ENCODE measurements around the gene CPT1B. TPM values are rescaled to one million over a fixed set of nuclear protein-coding genes. Genes with fewer than 3 reads are reported as not detected.

CPT1B gene
- total and polyA plus RNA-seq, 2 experiments from 2014 or later, result 5.6 to 14.4 TPM

DNA sequence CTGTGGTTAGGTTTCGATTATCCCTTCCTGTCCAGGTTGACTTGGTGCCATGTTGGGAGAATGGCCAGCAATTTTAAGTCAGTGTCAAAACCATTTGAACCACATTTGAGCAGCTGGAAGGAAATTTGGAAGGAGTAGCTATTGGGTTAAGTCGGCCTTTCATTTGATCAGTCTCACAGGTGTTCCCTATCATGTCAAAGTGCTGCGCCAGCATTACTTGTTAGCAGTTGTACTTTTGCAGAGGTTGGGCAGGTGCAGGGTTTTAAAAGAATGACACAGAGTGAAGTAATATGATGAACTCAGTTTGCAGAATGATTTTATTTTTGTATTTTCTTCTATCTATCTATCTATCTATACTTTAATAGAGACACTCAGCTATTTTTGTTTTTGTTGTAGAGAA lies 42.0 kb downstream of the CPT1B start:
- no peak overlapping the region for H3K27ac Mint-ChIP-seq
- no peaks in the 10 kb centered on the region for H3F3A ChIP-seq (replicated peaks; ENCODE audit: low read depth)
- 0 out of 2 replicates have a peak, but pooled peaks cover 1% of the 10 kb centered on the region for H3K4me1 ChIP-seq (ENCODE audit: insufficient read depth)
- TF ChIP-seq JUNB (IDR thresholded peaks at IDR 0.05; ENCODE audit: unreplicated experiment), result no peak
- ATAC-seq (no peak), DNase-seq (ENCODE audit: low spot score) (no peak)
- H3K4me3 Mint-ChIP-seq, result no peak overlapping the region
- peaks cover 4% of the 10 kb centered on the region; the same call in 1 of the 3 replicates for H3K4me1 Mint-ChIP-seq
- no peaks in the 10 kb centered on the region for H3K9me3 Mint-ChIP-seq
- no peaks in the 10 kb centered on the region for H3K36me3 Mint-ChIP-seq (ENCODE audit: low read depth)
- no peaks in the 10 kb centered on the region for H3K36me3 ChIP-seq (ENCODE audit: insufficient read depth)
- H3K4me3 ChIP-seq, result no peak overlapping the region
- no peak overlapping the region for H3K27ac ChIP-seq (ENCODE audit: low read depth)
- no peaks in the 10 kb centered on the region; the same call in 1 of the 2 replicates for H4K20me1 ChIP-seq (replicated peaks; ENCODE audit: insufficient read depth)
- H3K79me2 ChIP-seq (replicated peaks; ENCODE audit: insufficient read depth), result no peaks in the 10 kb centered on the region
- no peaks in the 10 kb centered on the region for H3K9me2 ChIP-seq (ENCODE audit: insufficient read depth)
- no peak overlapping the region for H3K4me2 ChIP-seq
- peaks cover 36% of the 10 kb centered on the region for H3K27me3 ChIP-seq (ENCODE audit: insufficient read depth)
- peaks cover 38% of the 10 kb centered on the region for H3K27me3 Mint-ChIP-seq (ENCODE audit: insufficient read depth, low read depth, poor library complexity)
- H2AFZ ChIP-seq, result no peak overlapping the region

DNA sequence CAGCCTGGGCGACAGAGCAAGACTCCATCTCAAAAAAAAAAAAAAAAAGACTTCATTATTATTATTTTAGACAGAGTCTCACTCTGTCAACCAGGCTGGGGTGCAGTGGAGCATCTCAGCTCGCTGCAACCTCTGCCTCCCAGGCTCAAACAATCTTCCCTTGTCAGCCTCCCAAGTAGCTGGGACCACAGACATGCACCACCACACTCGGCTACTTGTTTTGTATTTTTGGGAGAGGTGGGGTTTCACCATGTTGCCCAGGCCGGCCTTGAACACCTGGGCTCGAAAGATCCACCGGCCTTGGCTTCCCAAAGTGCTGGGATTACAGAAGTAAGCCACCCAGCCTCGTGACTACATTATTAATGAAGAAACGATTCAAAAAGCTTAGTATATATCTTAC lies 43.1 kb downstream of the CPT1B start:
- H3K9me3 Mint-ChIP-seq, result no peaks in the 10 kb centered on the region
- no peak for ATAC-seq
- peaks cover 48% of the 10 kb centered on the region for H3K27me3 Mint-ChIP-seq (ENCODE audit: insufficient read depth, low read depth, poor library complexity)
- no peak for TF ChIP-seq EZH2 (IDR thresholded peaks at IDR 0.05; ENCODE audit: low read depth, unreplicated experiment)
- no peak for TF ChIP-seq JUNB (IDR thresholded peaks at IDR 0.05; ENCODE audit: unreplicated experiment)
- TF ChIP-seq, protein P1, sequence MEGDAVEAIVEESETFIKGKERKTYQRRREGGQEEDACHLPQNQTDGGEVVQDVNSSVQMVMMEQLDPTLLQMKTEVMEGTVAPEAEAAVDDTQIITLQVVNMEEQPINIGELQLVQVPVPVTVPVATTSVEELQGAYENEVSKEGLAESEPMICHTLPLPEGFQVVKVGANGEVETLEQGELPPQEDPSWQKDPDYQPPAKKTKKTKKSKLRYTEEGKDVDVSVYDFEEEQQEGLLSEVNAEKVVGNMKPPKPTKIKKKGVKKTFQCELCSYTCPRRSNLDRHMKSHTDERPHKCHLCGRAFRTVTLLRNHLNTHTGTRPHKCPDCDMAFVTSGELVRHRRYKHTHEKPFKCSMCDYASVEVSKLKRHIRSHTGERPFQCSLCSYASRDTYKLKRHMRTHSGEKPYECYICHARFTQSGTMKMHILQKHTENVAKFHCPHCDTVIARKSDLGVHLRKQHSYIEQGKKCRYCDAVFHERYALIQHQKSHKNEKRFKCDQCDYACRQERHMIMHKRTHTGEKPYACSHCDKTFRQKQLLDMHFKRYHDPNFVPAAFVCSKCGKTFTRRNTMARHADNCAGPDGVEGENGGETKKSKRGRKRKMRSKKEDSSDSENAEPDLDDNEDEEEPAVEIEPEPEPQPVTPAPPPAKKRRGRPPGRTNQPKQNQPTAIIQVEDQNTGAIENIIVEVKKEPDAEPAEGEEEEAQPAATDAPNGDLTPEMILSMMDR (conservative IDR thresholded peaks at IDR 0.05; ENCODE audit: low read depth in 2 of 2), result no peak
- no peak for TF ChIP-seq STAT1 (IDR thresholded peaks at IDR 0.05; ENCODE audit: unreplicated experiment)
- TF ChIP-seq POLR2AphosphoS5 (IDR thresholded peaks at IDR 0.05; ENCODE audit: low read depth), result no peak
- no peak for TF ChIP-seq NANOG (IDR thresholded peaks at IDR 0.05; ENCODE audit: borderline replicate concordance)
- no peak for TF ChIP-seq ZNF331 (CRISPR knock-in tag; IDR thresholded peaks at IDR 0.05; ENCODE audit: low read depth)
- TF ChIP-seq, protein P2, sequence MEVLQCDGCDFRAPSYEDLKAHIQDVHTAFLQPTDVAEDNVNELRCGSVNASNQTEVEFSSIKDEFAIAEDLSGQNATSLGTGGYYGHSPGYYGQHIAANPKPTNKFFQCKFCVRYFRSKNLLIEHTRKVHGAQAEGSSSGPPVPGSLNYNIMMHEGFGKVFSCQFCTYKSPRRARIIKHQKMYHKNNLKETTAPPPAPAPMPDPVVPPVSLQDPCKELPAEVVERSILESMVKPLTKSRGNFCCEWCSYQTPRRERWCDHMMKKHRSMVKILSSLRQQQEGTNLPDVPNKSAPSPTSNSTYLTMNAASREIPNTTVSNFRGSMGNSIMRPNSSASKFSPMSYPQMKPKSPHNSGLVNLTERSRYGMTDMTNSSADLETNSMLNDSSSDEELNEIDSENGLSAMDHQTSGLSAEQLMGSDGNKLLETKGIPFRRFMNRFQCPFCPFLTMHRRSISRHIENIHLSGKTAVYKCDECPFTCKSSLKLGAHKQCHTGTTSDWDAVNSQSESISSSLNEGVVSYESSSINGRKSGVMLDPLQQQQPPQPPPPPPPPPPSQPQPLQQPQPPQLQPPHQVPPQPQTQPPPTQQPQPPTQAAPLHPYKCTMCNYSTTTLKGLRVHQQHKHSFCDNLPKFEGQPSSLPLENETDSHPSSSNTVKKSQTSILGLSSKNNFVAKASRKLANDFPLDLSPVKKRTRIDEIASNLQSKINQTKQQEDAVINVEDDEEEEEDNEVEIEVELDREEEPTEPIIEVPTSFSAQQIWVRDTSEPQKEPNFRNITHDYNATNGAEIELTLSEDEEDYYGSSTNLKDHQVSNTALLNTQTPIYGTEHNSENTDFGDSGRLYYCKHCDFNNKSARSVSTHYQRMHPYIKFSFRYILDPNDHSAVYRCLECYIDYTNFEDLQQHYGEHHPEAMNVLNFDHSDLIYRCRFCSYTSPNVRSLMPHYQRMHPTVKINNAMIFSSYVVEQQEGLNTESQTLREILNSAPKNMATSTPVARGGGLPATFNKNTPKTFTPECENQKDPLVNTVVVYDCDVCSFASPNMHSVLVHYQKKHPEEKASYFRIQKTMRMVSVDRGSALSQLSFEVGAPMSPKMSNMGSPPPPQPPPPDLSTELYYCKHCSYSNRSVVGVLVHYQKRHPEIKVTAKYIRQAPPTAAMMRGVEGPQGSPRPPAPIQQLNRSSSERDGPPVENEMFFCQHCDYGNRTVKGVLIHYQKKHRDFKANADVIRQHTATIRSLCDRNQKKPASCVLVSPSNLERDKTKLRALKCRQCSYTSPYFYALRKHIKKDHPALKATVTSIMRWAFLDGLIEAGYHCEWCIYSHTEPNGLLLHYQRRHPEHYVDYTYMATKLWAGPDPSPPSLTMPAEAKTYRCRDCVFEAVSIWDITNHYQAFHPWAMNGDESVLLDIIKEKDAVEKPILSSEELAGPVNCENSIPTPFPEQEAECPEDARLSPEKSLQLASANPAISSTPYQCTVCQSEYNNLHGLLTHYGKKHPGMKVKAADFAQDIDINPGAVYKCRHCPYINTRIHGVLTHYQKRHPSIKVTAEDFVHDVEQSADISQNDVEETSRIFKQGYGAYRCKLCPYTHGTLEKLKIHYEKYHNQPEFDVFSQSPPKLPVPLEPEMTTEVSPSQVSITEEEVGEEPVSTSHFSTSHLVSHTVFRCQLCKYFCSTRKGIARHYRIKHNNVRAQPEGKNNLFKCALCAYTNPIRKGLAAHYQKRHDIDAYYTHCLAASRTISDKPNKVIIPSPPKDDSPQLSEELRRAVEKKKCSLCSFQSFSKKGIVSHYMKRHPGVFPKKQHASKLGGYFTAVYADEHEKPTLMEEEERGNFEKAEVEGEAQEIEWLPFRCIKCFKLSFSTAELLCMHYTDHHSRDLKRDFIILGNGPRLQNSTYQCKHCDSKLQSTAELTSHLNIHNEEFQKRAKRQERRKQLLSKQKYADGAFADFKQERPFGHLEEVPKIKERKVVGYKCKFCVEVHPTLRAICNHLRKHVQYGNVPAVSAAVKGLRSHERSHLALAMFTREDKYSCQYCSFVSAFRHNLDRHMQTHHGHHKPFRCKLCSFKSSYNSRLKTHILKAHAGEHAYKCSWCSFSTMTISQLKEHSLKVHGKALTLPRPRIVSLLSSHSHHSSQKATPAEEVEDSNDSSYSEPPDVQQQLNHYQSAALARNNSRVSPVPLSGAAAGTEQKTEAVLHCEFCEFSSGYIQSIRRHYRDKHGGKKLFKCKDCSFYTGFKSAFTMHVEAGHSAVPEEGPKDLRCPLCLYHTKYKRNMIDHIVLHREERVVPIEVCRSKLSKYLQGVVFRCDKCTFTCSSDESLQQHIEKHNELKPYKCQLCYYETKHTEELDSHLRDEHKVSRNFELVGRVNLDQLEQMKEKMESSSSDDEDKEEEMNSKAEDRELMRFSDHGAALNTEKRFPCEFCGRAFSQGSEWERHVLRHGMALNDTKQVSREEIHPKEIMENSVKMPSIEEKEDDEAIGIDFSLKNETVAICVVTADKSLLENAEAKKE (CRISPR knock-in tag; IDR thresholded peaks at IDR 0.05), result no peak
- TF ChIP-seq EZH2phosphoT487 (IDR thresholded peaks at IDR 0.05; ENCODE audit: unreplicated experiment), result no peak
- TF ChIP-seq, protein P3, sequence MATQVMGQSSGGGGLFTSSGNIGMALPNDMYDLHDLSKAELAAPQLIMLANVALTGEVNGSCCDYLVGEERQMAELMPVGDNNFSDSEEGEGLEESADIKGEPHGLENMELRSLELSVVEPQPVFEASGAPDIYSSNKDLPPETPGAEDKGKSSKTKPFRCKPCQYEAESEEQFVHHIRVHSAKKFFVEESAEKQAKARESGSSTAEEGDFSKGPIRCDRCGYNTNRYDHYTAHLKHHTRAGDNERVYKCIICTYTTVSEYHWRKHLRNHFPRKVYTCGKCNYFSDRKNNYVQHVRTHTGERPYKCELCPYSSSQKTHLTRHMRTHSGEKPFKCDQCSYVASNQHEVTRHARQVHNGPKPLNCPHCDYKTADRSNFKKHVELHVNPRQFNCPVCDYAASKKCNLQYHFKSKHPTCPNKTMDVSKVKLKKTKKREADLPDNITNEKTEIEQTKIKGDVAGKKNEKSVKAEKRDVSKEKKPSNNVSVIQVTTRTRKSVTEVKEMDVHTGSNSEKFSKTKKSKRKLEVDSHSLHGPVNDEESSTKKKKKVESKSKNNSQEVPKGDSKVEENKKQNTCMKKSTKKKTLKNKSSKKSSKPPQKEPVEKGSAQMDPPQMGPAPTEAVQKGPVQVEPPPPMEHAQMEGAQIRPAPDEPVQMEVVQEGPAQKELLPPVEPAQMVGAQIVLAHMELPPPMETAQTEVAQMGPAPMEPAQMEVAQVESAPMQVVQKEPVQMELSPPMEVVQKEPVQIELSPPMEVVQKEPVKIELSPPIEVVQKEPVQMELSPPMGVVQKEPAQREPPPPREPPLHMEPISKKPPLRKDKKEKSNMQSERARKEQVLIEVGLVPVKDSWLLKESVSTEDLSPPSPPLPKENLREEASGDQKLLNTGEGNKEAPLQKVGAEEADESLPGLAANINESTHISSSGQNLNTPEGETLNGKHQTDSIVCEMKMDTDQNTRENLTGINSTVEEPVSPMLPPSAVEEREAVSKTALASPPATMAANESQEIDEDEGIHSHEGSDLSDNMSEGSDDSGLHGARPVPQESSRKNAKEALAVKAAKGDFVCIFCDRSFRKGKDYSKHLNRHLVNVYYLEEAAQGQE (IDR thresholded peaks at IDR 0.05; ENCODE audit: unreplicated experiment), result no peak

More for the DNA sequence above, 43.1 kb downstream of the CPT1B start:
- H3K27me3 ChIP-seq (ENCODE audit: insufficient read depth), result peaks cover 47% of the 10 kb centered on the region
- H3K79me2 ChIP-seq (replicated peaks; ENCODE audit: insufficient read depth), result no peaks in the 10 kb centered on the region
- no peak overlapping the region for H3K4me3 ChIP-seq
- no peaks in the 10 kb centered on the region; the same call in 1 of the 2 replicates for H4K20me1 ChIP-seq (replicated peaks; ENCODE audit: insufficient read depth)
- no peak overlapping the region for H3K27ac Mint-ChIP-seq
- no peak overlapping the region for H3K27ac ChIP-seq (ENCODE audit: low read depth)
- H3K9me2 ChIP-seq (ENCODE audit: insufficient read depth), result no peaks in the 10 kb centered on the region
- no peaks in the 10 kb centered on the region for H3K36me3 Mint-ChIP-seq (ENCODE audit: low read depth)
- no peak overlapping the region for H3K4me3 Mint-ChIP-seq
- H3K4me1 Mint-ChIP-seq, result peaks cover 4% of the 10 kb centered on the region; the same call in 1 of the 3 replicates
- no peak overlapping the region for H2AFZ ChIP-seq
- H3K4me2 ChIP-seq, result no peak overlapping the region
- H3K36me3 ChIP-seq (ENCODE audit: insufficient read depth), result no peaks in the 10 kb centered on the region
- DNase-seq (ENCODE audit: low spot score), result no peak
- H3F3A ChIP-seq (replicated peaks; ENCODE audit: low read depth), result no peaks in the 10 kb centered on the region
- H3K4me1 ChIP-seq (ENCODE audit: insufficient read depth), result 0 out of 2 replicates have a peak, but pooled peaks cover 4% of the 10 kb centered on the region

Data from GM23338 (cell line).